Stimulated activated CD8-positive, alpha-beta memory T cell treated with anti-CD3 and anti-CD28 coated beads, Interleukin-4, amount 100 ng/mL, for 1 hour (primary cell): Measurements from ENCODE around the gene CACNA1D.
A peak's percentile ranks its signal among the peaks of the same experiment; 100 is the strongest.

ENCODE experiments used
- DNase-seq, 2 donors: peaks; one replicate each; pipeline ENCODE4 v3.0.0-alpha.2; 2020; ENCODE audit warnings: low read depth in 2 of 2, low spot score in 1 of 2

The CACNA1D gene

DNA sequence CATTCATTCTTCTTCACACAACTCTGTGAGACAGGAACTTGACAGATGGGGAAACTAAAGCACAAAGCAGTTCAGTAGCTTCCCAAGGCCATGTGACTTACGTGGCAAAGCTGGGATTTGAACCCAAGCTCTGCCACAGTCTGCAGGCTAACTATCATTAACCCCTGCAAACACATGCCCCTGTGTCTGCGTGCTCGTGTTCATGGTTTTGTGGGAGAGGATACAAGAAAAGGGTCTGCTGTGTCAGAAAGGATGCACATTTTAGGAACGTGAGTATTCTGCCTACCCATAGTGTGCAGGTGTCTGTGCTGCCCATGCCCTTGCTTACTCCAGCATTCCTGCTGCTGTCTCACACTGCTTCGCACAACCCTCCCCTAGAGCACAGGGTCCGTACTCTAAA is 214.8 kb downstream of the CACNA1D start:
- no peak for DNase-seq

DNA sequence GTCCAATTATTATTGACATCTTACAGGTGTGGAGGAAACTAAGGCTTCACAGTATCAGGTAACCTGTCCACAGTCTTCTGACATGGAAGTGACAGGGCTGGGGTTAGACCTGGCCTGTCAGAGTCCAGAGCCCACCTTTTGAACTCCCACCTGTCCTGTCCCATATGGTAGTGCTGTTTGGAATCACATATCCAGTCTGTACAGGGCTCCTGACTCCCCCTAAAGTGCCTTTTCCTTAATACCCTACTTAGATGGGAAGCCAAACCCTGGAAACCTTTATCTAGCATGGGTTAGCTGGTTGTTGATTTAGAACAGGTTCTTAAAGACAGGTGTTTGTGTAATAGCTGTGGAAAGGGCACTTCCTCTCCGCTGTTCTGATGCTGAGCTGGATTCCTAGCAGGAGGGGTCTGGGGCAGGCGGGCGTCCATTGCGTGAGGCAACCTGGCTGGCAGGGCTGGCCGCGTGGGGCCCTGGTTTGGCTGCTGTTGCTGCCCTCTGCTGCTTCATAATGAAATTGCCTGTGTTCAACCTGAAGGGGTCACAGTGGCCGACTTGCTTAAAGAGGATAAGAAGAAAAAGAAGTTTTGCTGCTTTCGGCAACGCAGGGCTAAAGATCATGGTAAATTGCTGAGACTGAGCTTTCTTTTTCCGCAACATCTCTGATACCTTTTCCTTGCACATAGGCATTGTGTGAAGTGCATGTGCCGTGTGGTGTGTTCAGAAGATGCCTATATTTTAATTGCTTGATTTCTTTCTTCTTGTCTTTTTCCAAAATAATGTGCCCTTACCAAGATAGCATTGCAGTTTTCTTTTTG is 215.7 kb downstream of the CACNA1D start:
- peak in 1 of 2 donors; percentile 9 for DNase-seq

- DNase-seq = no peak
Measured at GRCh38 chr3:53711387-53711786, 217.0 kb downstream of the CACNA1D start.

- no peak for DNase-seq
Measured at GRCh38 chr3:53712817-53713388, 218.5 kb downstream of the CACNA1D start.

DNA sequence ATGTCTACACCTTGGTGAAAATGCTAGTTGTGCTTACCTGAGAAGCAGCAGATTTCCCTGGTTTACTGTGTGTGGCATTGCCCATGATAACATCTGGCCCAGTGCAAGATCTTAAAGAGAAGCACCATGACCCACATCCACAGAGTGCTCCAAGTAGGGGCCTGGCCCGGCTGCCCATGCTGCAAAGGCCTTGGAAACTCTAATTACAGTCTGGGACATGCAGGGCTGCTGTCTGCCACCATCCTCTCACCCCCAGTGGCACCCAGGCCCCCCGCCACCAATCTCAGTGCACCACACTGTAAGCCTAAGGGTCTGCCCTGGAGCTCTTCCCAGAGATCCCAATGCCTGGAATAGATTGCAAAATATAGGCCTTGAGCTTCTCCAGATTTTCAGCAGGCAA is 219.2 kb downstream of the CACNA1D start:
- DNase-seq = no peak

GRCh38 chr3:53715815-53716483 is 221.5 kb downstream of the CACNA1D start:
- DNase-seq = no peak

DNA sequence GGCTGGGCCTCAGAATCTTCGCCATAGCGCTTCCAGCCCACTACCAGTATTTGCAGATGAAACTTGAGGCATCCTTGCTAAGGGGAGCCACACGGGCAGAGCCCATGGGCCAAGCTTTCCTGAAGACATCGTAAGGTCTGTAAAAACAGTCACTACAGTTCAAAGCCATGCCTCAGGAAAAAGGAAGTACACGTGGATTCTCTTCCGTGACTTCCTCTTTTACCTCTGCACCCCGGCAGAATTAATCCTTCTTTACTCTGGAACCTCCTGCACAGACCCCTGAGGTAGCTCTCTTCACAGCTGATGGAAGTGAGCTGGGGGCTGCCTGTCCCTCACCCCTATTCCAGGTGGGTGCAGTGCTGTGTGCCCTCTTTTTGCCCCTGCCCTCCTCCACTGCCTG is 222.6 kb downstream of the CACNA1D start:
- no peak for DNase-seq

GRCh38 chr3:53718462-53718861 is 224.1 kb downstream of the CACNA1D start:
- no peak for DNase-seq

DNA sequence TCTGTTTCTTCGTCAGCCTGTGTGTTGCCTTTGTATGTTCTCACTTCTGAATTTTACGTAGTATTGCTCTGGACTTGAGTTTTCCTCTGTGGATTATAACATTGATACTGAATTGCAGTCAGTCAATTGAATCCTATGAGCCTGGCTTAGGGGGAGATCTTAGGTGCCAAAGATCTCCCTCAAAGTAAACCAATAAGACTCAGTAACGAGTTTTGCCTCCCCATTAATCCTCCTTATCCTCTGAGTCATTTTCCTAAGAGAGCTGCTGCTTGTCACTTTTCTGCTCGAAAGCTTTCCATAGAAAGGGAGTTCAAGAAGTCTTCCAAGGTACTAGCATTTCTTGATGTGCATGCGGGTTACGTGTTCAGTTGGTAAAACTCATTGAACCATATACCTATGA is 225.4 kb downstream of the CACNA1D start:
- no peak for DNase-seq

GRCh38 chr3:53721187-53722119 is 227.0 kb downstream of the CACNA1D start:
- no peak for DNase-seq

GRCh38 chr3:53724566-53724965 is 230.2 kb downstream of the CACNA1D start:
- no peak for DNase-seq

DNA sequence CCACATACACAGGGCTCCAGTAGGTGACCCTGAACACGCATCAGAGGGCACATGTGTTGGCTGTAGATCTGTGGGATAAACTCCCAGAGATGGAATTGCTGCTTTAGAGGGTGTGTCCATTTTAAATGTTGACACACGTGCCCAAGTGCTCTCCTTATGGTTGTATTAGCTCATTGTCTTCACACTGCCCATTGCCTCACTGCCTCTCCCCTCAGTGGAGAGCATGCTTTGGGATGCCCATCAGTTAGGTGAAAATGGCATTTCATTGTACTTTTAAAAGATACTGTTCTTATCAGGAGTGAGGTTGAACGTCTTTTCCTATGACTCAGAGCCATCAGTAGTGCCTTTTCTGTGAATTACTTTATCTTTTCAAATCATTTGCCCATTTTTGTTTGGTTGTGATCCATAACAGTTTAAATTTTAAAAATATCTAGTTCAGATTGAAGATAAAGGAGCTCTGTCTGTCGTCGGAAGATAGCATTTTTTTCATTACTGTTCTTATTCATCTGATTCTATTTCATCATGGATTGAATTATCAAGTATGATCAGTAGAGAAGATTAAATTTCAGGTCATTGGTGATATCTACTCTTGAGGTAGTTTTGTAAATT is 231.1 kb downstream of the CACNA1D start:
- no peak for DNase-seq

DNA sequence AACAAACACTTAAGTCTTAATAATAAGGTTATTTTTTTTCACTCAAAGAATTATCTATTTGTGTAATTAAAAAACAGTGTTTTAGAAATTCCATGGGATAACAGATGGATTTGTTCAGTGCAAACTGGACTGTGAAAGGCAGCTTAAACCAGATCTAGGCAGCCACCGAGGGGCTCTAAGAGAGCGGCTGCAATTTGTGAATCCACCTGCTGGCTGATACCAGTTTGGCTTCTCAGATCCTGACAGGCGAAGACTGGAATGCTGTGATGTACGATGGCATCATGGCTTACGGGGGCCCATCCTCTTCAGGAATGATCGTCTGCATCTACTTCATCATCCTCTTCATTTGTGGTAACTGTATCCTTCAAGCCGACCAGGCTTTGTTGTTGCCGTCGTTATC is 232.2 kb downstream of the CACNA1D start:
- DNase-seq = no peak

- DNase-seq = no peak
Measured at GRCh38 chr3:53728606-53729005, 234.2 kb downstream of the CACNA1D start.

DNA sequence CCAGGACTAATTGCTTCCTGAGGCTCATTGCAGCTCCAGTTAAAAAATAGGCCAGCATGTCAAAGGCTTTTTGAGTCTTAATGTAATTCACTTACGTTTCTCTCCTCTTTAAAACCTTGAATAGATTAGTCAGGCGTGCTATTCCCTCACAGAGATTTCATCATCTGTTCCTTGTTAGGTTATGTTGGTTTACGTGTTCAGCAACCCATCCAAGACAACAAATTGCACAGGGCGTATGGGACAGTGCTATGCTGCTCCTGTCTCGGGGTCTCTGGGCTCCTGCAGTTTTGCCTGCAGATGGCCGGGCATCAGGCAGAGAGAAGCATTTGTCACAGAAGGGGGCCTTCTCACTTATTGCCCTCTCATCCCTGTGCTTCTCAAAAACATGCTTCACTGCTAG is 234.7 kb downstream of the CACNA1D start:
- DNase-seq = no peak

DNA sequence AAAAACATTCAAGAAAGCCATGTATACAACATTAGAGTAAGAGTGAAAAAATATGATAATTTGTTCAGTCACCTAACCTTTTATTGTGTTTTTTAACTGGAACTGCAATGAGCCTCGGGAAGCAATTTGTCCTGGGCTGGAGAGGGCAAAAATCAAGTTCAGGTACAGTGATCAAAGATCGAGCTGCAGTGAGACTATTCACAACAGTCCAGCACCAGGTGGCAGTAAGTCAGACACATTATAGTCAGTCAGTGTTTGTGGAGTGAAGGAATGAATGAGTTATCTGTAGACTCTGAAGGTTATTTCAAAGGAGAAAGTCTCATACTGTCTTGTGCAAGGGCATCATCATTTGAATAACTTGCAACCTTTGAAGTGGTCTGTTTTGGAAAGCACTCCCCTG is 235.2 kb downstream of the CACNA1D start:
- no peak for DNase-seq

- DNase-seq = no peak
Measured at GRCh38 chr3:53730576-53730975, 236.2 kb downstream of the CACNA1D start.

GRCh38 chr3:53731934-53732624 is 237.7 kb downstream of the CACNA1D start:
- DNase-seq = no peak

DNA sequence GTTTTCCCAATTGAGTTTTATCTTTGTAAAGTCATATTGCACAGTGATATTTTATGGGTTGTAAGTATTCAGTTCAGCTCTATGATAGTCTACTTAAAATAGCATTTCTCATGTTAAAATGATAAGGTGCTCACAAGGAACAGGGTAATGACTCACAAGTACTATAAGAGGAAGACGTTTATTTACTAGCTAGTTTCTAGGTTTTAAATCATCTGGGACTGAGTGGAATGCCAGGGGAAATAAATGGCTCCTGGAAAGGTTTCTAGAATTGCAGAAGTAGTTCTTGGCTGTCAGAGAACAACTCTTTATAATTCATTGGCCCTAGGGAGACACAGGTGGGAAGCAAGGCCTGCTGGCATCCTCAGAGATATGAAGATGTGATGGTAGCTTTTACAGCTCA is 239.0 kb downstream of the CACNA1D start:
- DNase-seq = no peak

DNA sequence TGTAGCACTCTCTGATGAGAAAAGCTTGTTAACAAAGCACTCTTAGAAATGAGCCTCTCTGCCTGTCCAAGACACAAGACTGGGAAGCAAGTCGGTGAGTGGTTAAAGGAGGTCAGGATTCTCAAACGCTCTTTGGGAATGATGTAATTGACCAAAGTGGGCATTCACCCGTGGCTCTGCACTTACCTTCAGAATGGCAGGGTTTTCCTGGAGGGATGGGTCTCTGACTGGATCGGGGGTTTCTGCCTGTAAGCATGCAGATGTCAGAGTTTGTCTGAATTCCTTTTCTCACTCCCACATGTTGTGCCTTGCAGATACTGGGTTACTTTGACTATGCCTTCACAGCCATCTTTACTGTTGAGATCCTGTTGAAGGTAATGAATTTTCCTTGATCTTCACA is 245.6 kb downstream of the CACNA1D start:
- DNase-seq = no peak
